ENCODE data around the gene NFE2L2.
"Not testable (repeated sequence)": the region's sequence is repeated elsewhere in the genome, so short reads cannot be mapped to it uniquely, and the experiment has no call there.

Gene NFE2L2

GRCh38 chr2:177246523-177247030, 17.9 kb downstream of the NFE2L2 start:
- not testable (repeated sequence) for H3K36me3 ChIP-seq (ENCODE audit: control insufficient read depth, insufficient read depth, low read length); DNase-seq; H2BK5ac ChIP-seq (ENCODE audit: low read length); H3K18ac ChIP-seq (ENCODE audit: low read length); H3K4me2 ChIP-seq (ENCODE audit: low read length); H3K4ac ChIP-seq (ENCODE audit: low read depth, low read length); H3K4me3 ChIP-seq (ENCODE audit: low read length); H4K5ac ChIP-seq (ENCODE audit: low read length); H3K23ac ChIP-seq (ENCODE audit: low read length); H2BK15ac ChIP-seq (replicated peaks; ENCODE audit: low read depth); H4K8ac ChIP-seq (ENCODE audit: low read depth, low read length); H3K56ac ChIP-seq (ENCODE audit: low read length); H3K27me3 ChIP-seq (ENCODE audit: insufficient read depth, low read length, poor library complexity); H3K27ac ChIP-seq (ENCODE audit: low read depth, low read length); H2BK120ac ChIP-seq (ENCODE audit: low read depth, low read length); H2AK5ac ChIP-seq (ENCODE audit: low read length); H3K9ac ChIP-seq (ENCODE audit: low read length)
- Histone ChIP-seq H3K79me1 (ENCODE audit: low read length) (peaks cover 18% of the 10 kb centered on the region), H3K4me1 (ENCODE audit: control insufficient read depth, low read depth, low read length) (peaks cover 14% of the 10 kb centered on the region), H3K79me2 (ENCODE audit: control insufficient read depth, insufficient read depth, low read length) (peaks cover 64% of the 10 kb centered on the region)
- no CpG with 5 or more reads among the region's 2 CpGs for WGBS (ENCODE audit: extremely low coverage, insufficient coverage, low lambda C conversion rate)

DNA sequence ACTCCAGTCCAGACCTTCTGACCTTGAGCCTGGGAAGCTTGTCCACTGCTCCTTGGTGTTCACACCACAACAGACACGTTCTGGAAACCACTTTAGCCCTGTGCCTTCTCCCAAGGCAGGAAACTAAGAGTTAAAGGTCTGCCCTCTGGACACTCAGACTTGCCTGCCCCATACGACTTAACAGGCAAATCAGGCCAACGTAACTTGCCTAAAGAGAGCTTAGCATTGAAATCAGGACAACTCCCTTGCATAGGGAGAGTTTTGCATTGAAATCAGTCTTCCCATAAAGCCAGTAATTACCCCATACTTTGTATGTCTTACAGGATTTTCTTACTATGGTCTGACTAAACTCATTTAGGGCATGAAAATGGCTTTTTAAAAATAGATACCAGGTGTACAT, 18.5 kb downstream of the NFE2L2 start:
- H3K56ac ChIP-seq (ENCODE audit: low read length) = no peak overlapping the region
- peaks cover 14% of the 10 kb centered on the region for H3K4me1 ChIP-seq (ENCODE audit: control insufficient read depth, low read depth, low read length)
- H3K9ac ChIP-seq (ENCODE audit: low read length) = no peak overlapping the region
- no peak overlapping the region for H2BK15ac ChIP-seq (replicated peaks; ENCODE audit: low read depth)
- H3K23ac ChIP-seq (ENCODE audit: low read length) = no peak overlapping the region
- no peak overlapping the region for H4K8ac ChIP-seq (ENCODE audit: low read depth, low read length)
- WGBS (ENCODE audit: extremely low coverage, insufficient coverage, low lambda C conversion rate) = no CpG with 5 or more reads among the region's 3 CpGs
- H3K79me1 ChIP-seq (ENCODE audit: low read length) = peaks cover 18% of the 10 kb centered on the region
- H2AK5ac ChIP-seq (ENCODE audit: low read length) = no peak overlapping the region
- no peak for DNase-seq
- H3K79me2 ChIP-seq (ENCODE audit: control insufficient read depth, insufficient read depth, low read length) = peaks cover 60% of the 10 kb centered on the region
- no peak overlapping the region for H3K18ac ChIP-seq (ENCODE audit: low read length)
- H3K4me3 ChIP-seq (ENCODE audit: low read length) = no peak overlapping the region
- H3K27me3 ChIP-seq (ENCODE audit: insufficient read depth, low read length, poor library complexity) = no peaks in the 10 kb centered on the region
- H2BK120ac ChIP-seq (ENCODE audit: low read depth, low read length) = no peak overlapping the region
- H3K36me3 ChIP-seq (ENCODE audit: control insufficient read depth, insufficient read depth, low read length) = no peaks in the 10 kb centered on the region
- no peak overlapping the region for H2BK5ac ChIP-seq (ENCODE audit: low read length)
- no peak overlapping the region for H3K4me2 ChIP-seq (ENCODE audit: low read length)
- H3K27ac ChIP-seq (ENCODE audit: low read depth, low read length) = peak overlapping the region; percentile 17
- no peak overlapping the region for H3K4ac ChIP-seq (ENCODE audit: low read depth, low read length)
- no peak overlapping the region for H4K5ac ChIP-seq (ENCODE audit: low read length)

- Histone ChIP-seq H4K8ac (ENCODE audit: low read depth, low read length) (no peak overlapping the region), H3K4me3 (ENCODE audit: low read length) (no peak overlapping the region), H3K79me1 (ENCODE audit: low read length) (peaks cover 20% of the 10 kb centered on the region), H3K4ac (ENCODE audit: low read depth, low read length) (no peak overlapping the region), H2BK5ac (ENCODE audit: low read length) (no peak overlapping the region), H3K23ac (ENCODE audit: low read length) (no peak overlapping the region), H3K27me3 (ENCODE audit: insufficient read depth, low read length, poor library complexity) (no peaks in the 10 kb centered on the region), H3K18ac (ENCODE audit: low read length) (no peak overlapping the region), H3K4me1 (ENCODE audit: control insufficient read depth, low read depth, low read length) (peaks cover 14% of the 10 kb centered on the region), H2AK5ac (ENCODE audit: low read length) (no peak overlapping the region), H3K4me2 (ENCODE audit: low read length) (no peak overlapping the region), H3K36me3 (ENCODE audit: control insufficient read depth, insufficient read depth, low read length) (no peaks in the 10 kb centered on the region), H2BK15ac (replicated peaks; ENCODE audit: low read depth) (no peak overlapping the region), H3K79me2 (ENCODE audit: control insufficient read depth, insufficient read depth, low read length) (peaks cover 58% of the 10 kb centered on the region), H3K9ac (ENCODE audit: low read length) (no peak overlapping the region), H2BK120ac (ENCODE audit: low read depth, low read length) (no peak overlapping the region), H3K56ac (ENCODE audit: low read length) (no peak overlapping the region), H3K27ac (ENCODE audit: low read depth, low read length) (no peak overlapping the region), H4K5ac (ENCODE audit: low read length) (no peak overlapping the region)
- DNase-seq = peak; percentile 82
- no CpG with 5 or more reads among the region's 4 CpGs for WGBS (ENCODE audit: extremely low coverage, insufficient coverage, low lambda C conversion rate)
These were observed 19.5 kb downstream of the NFE2L2 start for GRCh38 chr2:177245010-177245422.

- no peak overlapping the region for H3K4ac ChIP-seq (ENCODE audit: low read depth, low read length)
- H2AK5ac ChIP-seq (ENCODE audit: low read length) = no peak overlapping the region
- no peak overlapping the region for H3K27ac ChIP-seq (ENCODE audit: low read depth, low read length)
- peaks cover 60% of the 10 kb centered on the region for H3K79me2 ChIP-seq (ENCODE audit: control insufficient read depth, insufficient read depth, low read length)
- H3K9ac ChIP-seq (ENCODE audit: low read length) = no peak overlapping the region
- DNase-seq = no peak
- no peak overlapping the region for H3K4me3 ChIP-seq (ENCODE audit: low read length)
- no peak overlapping the region for H3K4me2 ChIP-seq (ENCODE audit: low read length)
- H2BK120ac ChIP-seq (ENCODE audit: low read depth, low read length) = no peak overlapping the region
- H2BK5ac ChIP-seq (ENCODE audit: low read length) = no peak overlapping the region
- H3K36me3 ChIP-seq (ENCODE audit: control insufficient read depth, insufficient read depth, low read length) = no peaks in the 10 kb centered on the region
- WGBS (ENCODE audit: extremely low coverage, insufficient coverage, low lambda C conversion rate) = no CpG with 5 or more reads among the region's 6 CpGs
- H3K23ac ChIP-seq (ENCODE audit: low read length) = no peak overlapping the region
- peaks cover 14% of the 10 kb centered on the region for H3K4me1 ChIP-seq (ENCODE audit: control insufficient read depth, low read depth, low read length)
- H4K5ac ChIP-seq (ENCODE audit: low read length) = no peak overlapping the region
- no peak overlapping the region for H3K56ac ChIP-seq (ENCODE audit: low read length)
- no peak overlapping the region for H4K8ac ChIP-seq (ENCODE audit: low read depth, low read length)
- no peak overlapping the region for H3K18ac ChIP-seq (ENCODE audit: low read length)
- no peaks in the 10 kb centered on the region for H3K27me3 ChIP-seq (ENCODE audit: insufficient read depth, low read length, poor library complexity)
- H3K79me1 ChIP-seq (ENCODE audit: low read length) = peaks cover 22% of the 10 kb centered on the region
- no peak overlapping the region for H2BK15ac ChIP-seq (replicated peaks; ENCODE audit: low read depth)
These were observed 20.2 kb downstream of the NFE2L2 start for GRCh38 chr2:177244244-177244771.

- no peak for DNase-seq
- Histone ChIP-seq H3K9ac (ENCODE audit: low read length) (no peak overlapping the region), H2BK5ac (ENCODE audit: low read length) (no peak overlapping the region), H2BK120ac (ENCODE audit: low read depth, low read length) (no peak overlapping the region), H3K4me1 (ENCODE audit: control insufficient read depth, low read depth, low read length) (peaks cover 14% of the 10 kb centered on the region), H2AK5ac (ENCODE audit: low read length) (no peak overlapping the region), H3K4me2 (ENCODE audit: low read length) (no peak overlapping the region), H4K8ac (ENCODE audit: low read depth, low read length) (no peak overlapping the region), H4K5ac (ENCODE audit: low read length) (no peak overlapping the region), H3K79me1 (ENCODE audit: low read length) (peaks cover 22% of the 10 kb centered on the region), H3K4me3 (ENCODE audit: low read length) (no peak overlapping the region), H3K27me3 (ENCODE audit: insufficient read depth, low read length, poor library complexity) (no peaks in the 10 kb centered on the region), H2BK15ac (replicated peaks; ENCODE audit: low read depth) (no peak overlapping the region), H3K4ac (ENCODE audit: low read depth, low read length) (no peak overlapping the region), H3K36me3 (ENCODE audit: control insufficient read depth, insufficient read depth, low read length) (no peaks in the 10 kb centered on the region), H3K79me2 (ENCODE audit: control insufficient read depth, insufficient read depth, low read length) (peaks cover 60% of the 10 kb centered on the region), H3K23ac (ENCODE audit: low read length) (no peak overlapping the region), H3K27ac (ENCODE audit: low read depth, low read length) (no peak overlapping the region), H3K56ac (ENCODE audit: low read length) (no peak overlapping the region), H3K18ac (ENCODE audit: low read length) (no peak overlapping the region)
These were observed 21.1 kb downstream of the NFE2L2 start for GRCh38 chr2:177243476-177243875.

DNA sequence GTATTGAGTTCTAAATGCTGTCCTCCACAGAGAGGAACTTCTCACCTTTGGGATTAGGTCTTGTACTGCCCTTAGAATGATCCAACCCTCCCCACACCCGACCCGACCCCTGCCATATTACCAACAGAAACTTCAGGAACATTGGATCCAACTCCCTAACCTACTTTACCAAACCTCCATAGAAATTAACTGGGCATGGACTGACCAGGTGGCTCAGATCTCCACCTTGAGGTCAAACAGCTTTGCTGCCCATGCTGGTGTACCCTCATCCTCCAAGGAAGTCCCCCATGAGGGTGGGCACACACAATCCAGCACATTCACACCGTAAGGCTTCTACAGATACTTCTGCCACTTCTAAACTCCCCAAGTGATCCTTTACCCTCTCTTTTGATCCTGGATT, 21.5 kb downstream of the NFE2L2 start:
- no peak overlapping the region for H4K5ac ChIP-seq (ENCODE audit: low read length)
- no peak overlapping the region for H4K8ac ChIP-seq (ENCODE audit: low read depth, low read length)
- no peak overlapping the region for H3K23ac ChIP-seq (ENCODE audit: low read length)
- no peak overlapping the region for H2BK5ac ChIP-seq (ENCODE audit: low read length)
- no peak overlapping the region for H3K4me3 ChIP-seq (ENCODE audit: low read length)
- no peak overlapping the region for H2BK15ac ChIP-seq (replicated peaks; ENCODE audit: low read depth)
- no peak for DNase-seq
- H3K9ac ChIP-seq (ENCODE audit: low read length) = no peak overlapping the region
- no peak overlapping the region for H2AK5ac ChIP-seq (ENCODE audit: low read length)
- peaks cover 22% of the 10 kb centered on the region for H3K79me1 ChIP-seq (ENCODE audit: low read length)
- H3K4me2 ChIP-seq (ENCODE audit: low read length) = no peak overlapping the region
- H3K56ac ChIP-seq (ENCODE audit: low read length) = no peak overlapping the region
- WGBS (ENCODE audit: extremely low coverage, insufficient coverage, low lambda C conversion rate) = no CpG with 5 or more reads among the region's 3 CpGs
- no peak overlapping the region for H2BK120ac ChIP-seq (ENCODE audit: low read depth, low read length)
- H3K27ac ChIP-seq (ENCODE audit: low read depth, low read length) = peak overlapping the region; percentile 47
- H3K4me1 ChIP-seq (ENCODE audit: control insufficient read depth, low read depth, low read length) = peaks cover 14% of the 10 kb centered on the region
- H3K4ac ChIP-seq (ENCODE audit: low read depth, low read length) = no peak overlapping the region
- no peaks in the 10 kb centered on the region for H3K36me3 ChIP-seq (ENCODE audit: control insufficient read depth, insufficient read depth, low read length)
- H3K27me3 ChIP-seq (ENCODE audit: insufficient read depth, low read length, poor library complexity) = no peaks in the 10 kb centered on the region
- H3K79me2 ChIP-seq (ENCODE audit: control insufficient read depth, insufficient read depth, low read length) = peaks cover 63% of the 10 kb centered on the region
- no peak overlapping the region for H3K18ac ChIP-seq (ENCODE audit: low read length)

All from mesendoderm (in vitro differentiated cells).